ENCODE measurements around the gene SGSM1.

The SGSM1 gene

GRCh38 chr22:24805790-24806662, at the start of gene SGSM1:
Gene SGSM1 (plus strand): TSS chr22:24806211. CDS start chr22:24806326, 115 bp downstream.
- DNase-seq (ENCODE audit: low read depth), result no peak

GRCh38 chr22:24758164-24758799, 47.7 kb upstream of the SGSM1 start:
- peak; percentile 18 for DNase-seq (ENCODE audit: low read depth)

- DNase-seq (ENCODE audit: low read depth), result no peak
Observed at GRCh38 chr22:24759765-24760164, 46.2 kb upstream of the SGSM1 start.

GRCh38 chr22:24760708-24761306, 45.2 kb upstream of the SGSM1 start:
- no peak for DNase-seq (ENCODE audit: low read depth)

- DNase-seq (ENCODE audit: low read depth), result no peak
Observed at GRCh38 chr22:24761888-24762675, 43.9 kb upstream of the SGSM1 start.

GRCh38 chr22:24763872-24764485, 42.0 kb upstream of the SGSM1 start:
- DNase-seq (ENCODE audit: low read depth), result no peak

GRCh38 chr22:24765166-24765565, 40.8 kb upstream of the SGSM1 start:
- no peak for DNase-seq (ENCODE audit: low read depth)

- peak; percentile 10 for DNase-seq (ENCODE audit: low read depth)
Observed at GRCh38 chr22:24768537-24769374, 37.3 kb upstream of the SGSM1 start.

- DNase-seq (ENCODE audit: low read depth), result no peak
Observed at GRCh38 chr22:24772493-24773220, 33.4 kb upstream of the SGSM1 start.

GRCh38 chr22:24775769-24776492, 30.1 kb upstream of the SGSM1 start:
- DNase-seq (ENCODE audit: low read depth), result no peak

GRCh38 chr22:24776525-24776924, 29.5 kb upstream of the SGSM1 start:
- DNase-seq (ENCODE audit: low read depth), result no peak

- DNase-seq (ENCODE audit: low read depth), result no peak
Observed at GRCh38 chr22:24789516-24789915, 16.5 kb upstream of the SGSM1 start.

- no peak for DNase-seq (ENCODE audit: low read depth)
Observed at GRCh38 chr22:24791362-24791761, 14.6 kb upstream of the SGSM1 start.

GRCh38 chr22:24796056-24796455, 10.0 kb upstream of the SGSM1 start:
- DNase-seq (ENCODE audit: low read depth), result no peak

- no peak for DNase-seq (ENCODE audit: low read depth)
Observed at GRCh38 chr22:24796860-24797259, 9.2 kb upstream of the SGSM1 start.

GRCh38 chr22:24801901-24802465, 4.0 kb upstream of the SGSM1 start:
- DNase-seq (ENCODE audit: low read depth), result no peak

- DNase-seq (ENCODE audit: low read depth), result no peak
Observed at GRCh38 chr22:24803064-24803542, 2.9 kb upstream of the SGSM1 start.

GRCh38 chr22:24806663-24807001, 621 bp downstream of the SGSM1 start:
- DNase-seq (ENCODE audit: low read depth), result no peak
